BE2C (cell line): ENCODE measurements around the gene TAS2R46.
A peak's percentile ranks its signal among the peaks of the same experiment; 100 is the strongest.
"Not testable (repeated sequence)": the region's sequence is repeated elsewhere in the genome, so short reads cannot be mapped to it uniquely, and the experiment has no call there.

Source experiments
- DNase-seq: peaks from one replicate; pipeline ENCODE4 v3.0.0-alpha.2; 2020
- H3K27me3 ChIP-seq: fragments of 250-450 bp; sonication (Bioruptor Pico); 2 replicates; pipeline ENCODE4 v1.5.1; 2020; ENCODE audit warnings: mild to moderate bottlenecking
- H3K36me3 ChIP-seq: fragments of 250-450 bp; sonication (Bioruptor Pico); 2 replicates; pipeline ENCODE4 v1.5.1; 2020; ENCODE audit warnings: mild to moderate bottlenecking
- H3K4me1 ChIP-seq: fragments of 250-450 bp; sonication (Bioruptor Pico); 2 replicates; pipeline ENCODE4 v1.5.1; 2020
- H3K4me3 ChIP-seq: 2 replicates; pipeline ENCODE4 v1.5.1; 2011; ENCODE audit warnings: low read depth, low read length
- H3K9me3 ChIP-seq: fragments of 250-450 bp; sonication (Bioruptor Pico); 2 replicates; pipeline ENCODE4 v1.5.1; 2020
- CTCF ChIP-seq: IDR thresholded peaks from 2 replicates; pipeline ENCODE4 v1.5.1; 2012; ENCODE audit warnings: mild to moderate bottlenecking, low read depth, low read length

TAS2R46 gene

GRCh38 chr12:11070999-11071398 lies 8.9 kb upstream of the TAS2R46 start:
- DNase-seq, result no peak
- TF ChIP-seq CTCF, result no peak
- H3K36me3 ChIP-seq, result no peaks in the 10 kb centered on the region
- no peaks in the 10 kb centered on the region for H3K27me3 ChIP-seq
- no peak overlapping the region for H3K4me3 ChIP-seq
- no peaks in the 10 kb centered on the region for H3K9me3 ChIP-seq
- no peaks in the 10 kb centered on the region for H3K4me1 ChIP-seq

DNA sequence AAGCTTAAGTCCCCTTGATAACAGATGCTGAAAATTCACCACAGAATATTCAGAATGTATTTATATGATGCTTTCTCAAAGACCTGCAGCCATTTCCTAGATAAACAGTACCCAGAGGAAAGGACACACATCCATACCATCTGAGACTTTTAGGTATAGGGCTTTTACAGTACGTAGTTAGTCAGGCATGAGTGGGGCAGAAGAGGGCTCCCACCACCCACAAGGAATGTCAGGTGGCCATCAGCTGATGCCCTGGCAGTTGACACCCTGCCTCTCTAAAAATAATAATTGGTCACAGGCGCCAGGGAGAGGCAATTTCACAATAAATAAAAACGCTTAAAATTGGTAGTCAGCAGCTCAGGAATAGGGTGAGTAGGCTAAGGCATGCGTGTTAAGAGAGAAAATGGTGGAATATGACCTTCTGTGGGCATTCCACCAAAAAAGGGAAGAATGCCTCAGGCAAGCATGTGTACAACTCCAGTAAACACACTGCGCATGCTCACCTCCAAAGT lies 7.8 kb upstream of the TAS2R46 start:
- no peak overlapping the region for H3K4me3 ChIP-seq
- H3K9me3 ChIP-seq, result no peaks in the 10 kb centered on the region
- H3K4me1 ChIP-seq, result no peaks in the 10 kb centered on the region
- TF ChIP-seq CTCF, result no peak
- DNase-seq, result no peak
- no peaks in the 10 kb centered on the region for H3K27me3 ChIP-seq
- no peaks in the 10 kb centered on the region for H3K36me3 ChIP-seq

DNA sequence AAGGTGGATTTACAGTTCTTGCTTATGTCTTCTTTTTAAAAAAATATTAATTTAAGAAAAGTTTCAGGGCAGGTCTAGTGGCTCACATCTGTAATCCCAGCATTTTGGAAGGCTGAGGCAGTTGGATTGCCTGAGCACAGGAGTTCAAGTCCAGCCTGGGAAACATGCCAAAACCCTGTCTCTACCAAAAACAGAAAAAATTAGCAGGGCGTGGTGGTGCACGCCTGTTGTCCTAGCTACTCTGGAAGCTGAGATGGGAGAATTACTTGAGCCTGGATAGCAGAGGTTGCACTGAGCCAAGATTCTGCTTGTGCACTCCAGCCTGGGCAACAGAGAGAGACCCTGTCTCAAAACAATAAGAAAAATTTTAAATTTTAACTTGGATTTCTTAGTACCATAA lies 5.4 kb upstream of the TAS2R46 start:
- peak; percentile 8 for DNase-seq
- TF ChIP-seq CTCF, result no peak
- Histone ChIP-seq H3K27me3 (no peaks in the 10 kb centered on the region), H3K4me1 (no peaks in the 10 kb centered on the region), H3K36me3 (no peaks in the 10 kb centered on the region), H3K4me3 (no peak overlapping the region), H3K9me3 (no peaks in the 10 kb centered on the region)

DNA sequence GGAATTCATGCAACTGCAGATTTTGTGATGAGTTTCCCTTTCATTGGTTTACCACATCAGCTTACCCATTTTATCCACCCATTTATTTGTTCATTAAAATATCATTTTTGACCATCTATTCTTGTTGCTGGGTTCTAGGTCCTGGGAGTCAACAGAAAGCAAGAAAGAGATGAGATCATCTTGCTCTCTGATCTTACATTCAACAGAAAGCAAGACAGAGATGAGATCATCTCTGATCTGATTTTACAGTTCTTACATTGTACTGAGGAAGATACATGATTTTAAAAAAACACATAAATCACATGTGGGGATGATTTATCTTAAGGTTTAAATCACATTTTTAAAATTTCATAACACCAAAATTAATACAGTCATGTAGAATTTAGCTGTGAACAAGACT lies 2.3 kb downstream of the TAS2R46 start:
- DNase-seq, result no peak
- Histone ChIP-seq H3K27me3 (no peaks in the 10 kb centered on the region), H3K4me1 (no peaks in the 10 kb centered on the region), H3K36me3 (no peaks in the 10 kb centered on the region), H3K9me3 (no peaks in the 10 kb centered on the region), H3K4me3 (no peak overlapping the region)
- no peak for TF ChIP-seq CTCF

DNA sequence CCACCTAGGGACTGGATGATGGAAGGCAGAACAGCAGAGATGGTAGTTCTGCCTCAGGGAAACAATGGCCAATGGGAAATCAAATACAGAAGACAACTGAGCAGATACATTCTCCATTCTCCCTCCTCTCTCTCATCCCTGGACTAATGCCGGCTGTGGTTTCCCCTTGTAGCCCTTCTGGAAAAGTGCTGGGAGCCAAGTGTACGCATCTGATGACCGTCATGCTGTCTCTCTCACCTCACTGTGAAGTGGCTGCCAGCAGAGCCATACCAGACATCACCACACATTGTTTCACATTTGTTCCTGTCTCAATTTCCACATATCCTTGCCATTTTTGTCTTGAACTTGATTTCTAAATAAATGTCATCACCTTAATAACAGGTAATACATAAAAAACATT lies 3.1 kb downstream of the TAS2R46 start:
- Histone ChIP-seq H3K27me3 (no peaks in the 10 kb centered on the region), H3K4me1 (no peaks in the 10 kb centered on the region), H3K4me3 (no peak overlapping the region), H3K9me3 (no peaks in the 10 kb centered on the region), H3K36me3 (no peaks in the 10 kb centered on the region)
- TF ChIP-seq CTCF, result no peak
- no peak for DNase-seq

DNA sequence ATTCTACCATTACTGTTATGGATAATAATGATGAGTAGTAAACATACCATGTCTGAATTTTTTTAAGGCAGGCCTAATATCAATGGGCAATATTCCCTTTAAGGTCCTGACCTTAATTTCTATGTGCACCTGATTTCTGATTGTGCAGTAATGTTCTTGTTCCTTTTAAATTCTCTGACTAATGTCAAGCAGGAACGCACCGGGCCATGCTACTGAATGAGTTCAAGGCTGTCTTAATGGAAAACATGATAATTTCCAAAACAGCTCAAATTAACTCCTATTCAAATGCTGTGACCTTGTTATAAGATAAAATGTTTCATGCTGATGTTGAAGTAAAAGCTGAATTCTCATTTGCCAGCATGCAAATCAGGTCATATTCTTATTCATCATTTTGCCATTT lies 6.8 kb downstream of the TAS2R46 start:
- no peaks in the 10 kb centered on the region for H3K27me3 ChIP-seq
- H3K4me3 ChIP-seq, result no peak overlapping the region
- TF ChIP-seq CTCF, result no peak
- DNase-seq, result no peak
- H3K36me3 ChIP-seq, result no peaks in the 10 kb centered on the region
- no peaks in the 10 kb centered on the region for H3K4me1 ChIP-seq
- no peaks in the 10 kb centered on the region for H3K9me3 ChIP-seq

GRCh38 chr12:11049806-11050531 lies 12.1 kb downstream of the TAS2R46 start:
- not testable (repeated sequence) for H3K27me3 ChIP-seq

DNA sequence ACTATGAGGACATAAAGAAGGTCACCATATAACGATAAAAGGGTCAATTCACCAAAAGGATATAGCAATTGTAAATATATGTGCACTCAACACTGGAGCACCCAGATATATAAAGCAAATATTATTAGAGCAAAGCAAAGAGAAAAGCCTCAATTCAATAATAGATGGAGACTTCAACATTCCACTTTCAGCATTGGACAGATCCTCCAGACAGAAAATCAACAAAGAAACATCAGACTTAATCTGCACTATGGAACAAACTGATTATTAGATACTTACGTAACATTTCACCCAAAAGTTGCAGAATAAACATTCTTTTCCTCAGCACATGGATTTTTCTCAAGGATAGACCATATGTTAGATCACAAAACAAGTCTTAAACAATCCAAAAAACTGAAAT lies 20.7 kb downstream of the TAS2R46 start:
- not testable (repeated sequence) for H3K9me3 ChIP-seq, DNase-seq, H3K4me3 ChIP-seq, H3K4me1 ChIP-seq, H3K36me3 ChIP-seq, H3K27me3 ChIP-seq

More at GRCh38 chr12:11049806-11050531, 12.1 kb downstream of the TAS2R46 start:
- H3K4me1 ChIP-seq, H3K4me3 ChIP-seq, H3K9me3 ChIP-seq, DNase-seq, H3K36me3 ChIP-seq: not testable (repeated sequence)
